ENCODE measurements around the gene FEM1C.

Gene FEM1C
- 97.6 reads per million, percentile 82 among the genes with 10 or more reads in this experiment for total RNA-seq

DNA sequence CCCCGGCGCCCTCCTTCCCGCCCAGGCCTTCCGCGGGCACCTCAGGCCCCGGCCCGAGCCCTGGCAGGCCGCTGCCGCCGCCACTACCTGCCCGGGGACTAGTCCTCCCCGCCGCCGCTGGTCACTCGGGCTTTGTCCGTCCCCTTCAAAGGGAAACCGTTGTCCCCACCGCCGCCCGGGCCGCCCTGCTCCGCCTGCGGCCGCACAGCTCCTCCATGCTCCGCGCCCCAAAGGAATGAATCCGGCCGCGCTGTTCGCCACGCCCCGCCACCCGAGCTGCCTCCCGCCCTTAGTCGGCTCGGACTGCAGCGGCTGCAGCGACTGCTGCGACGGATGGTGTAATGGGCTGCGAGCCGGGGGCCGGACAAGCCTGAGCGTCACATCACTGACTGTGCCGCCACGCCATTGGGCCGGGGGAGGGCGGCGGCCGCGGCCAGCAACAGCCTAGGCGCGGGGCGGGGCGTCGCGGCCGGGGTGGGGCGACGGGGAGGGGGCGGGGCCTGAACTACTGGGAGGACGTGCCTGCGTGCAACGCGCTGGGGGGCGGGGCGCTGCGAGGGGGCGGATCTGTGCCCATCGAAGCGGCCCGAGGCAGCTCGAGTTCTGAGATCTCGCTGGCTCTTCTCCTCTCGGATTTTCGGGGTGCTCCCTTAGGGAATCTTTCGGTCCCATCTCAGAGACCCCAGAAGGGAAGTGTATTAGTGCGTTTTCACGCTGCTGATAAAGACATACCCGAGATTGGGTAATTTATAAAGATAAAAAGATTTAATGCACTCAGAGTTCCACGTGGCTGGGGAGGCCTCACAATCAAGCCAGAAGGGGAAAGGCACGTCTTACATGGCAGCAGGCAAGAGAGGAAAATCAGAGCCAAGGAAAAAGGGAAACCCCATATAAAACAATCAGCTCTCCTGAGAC is at the start of gene FEM1C:
TSS of gene FEM1C (minus strand) at position 340 of the 915 bp plus-strand sequence. CDS start 1,282 bp downstream, outside the sequence.
- peak; percentile 97 for DNase-seq

DNA sequence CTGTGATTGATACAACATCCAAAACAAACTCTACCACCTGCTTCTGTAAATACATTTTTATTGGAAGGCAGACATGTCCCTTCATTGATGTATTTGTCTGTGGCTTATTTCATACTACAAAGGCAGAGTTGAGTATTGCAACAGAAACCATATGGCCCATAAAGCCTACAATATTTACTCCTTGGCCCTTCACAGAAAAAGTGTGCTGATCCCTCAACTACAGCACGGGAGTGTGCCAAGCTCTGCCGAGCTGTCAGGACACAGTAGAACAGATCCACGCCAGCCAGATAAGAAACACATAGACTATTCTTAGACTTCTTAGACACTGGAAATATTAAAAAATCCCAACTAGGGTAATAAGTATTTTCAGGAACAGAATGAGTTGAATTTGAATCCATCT is 44.5 kb upstream of the FEM1C start:
- no peak for DNase-seq

GRCh38 chr5:115588640-115589039 is 44.1 kb upstream of the FEM1C start:
- DNase-seq: no peak

- DNase-seq: no peak
Measured at GRCh38 chr5:115586525-115587146, 42.1 kb upstream of the FEM1C start.

DNA sequence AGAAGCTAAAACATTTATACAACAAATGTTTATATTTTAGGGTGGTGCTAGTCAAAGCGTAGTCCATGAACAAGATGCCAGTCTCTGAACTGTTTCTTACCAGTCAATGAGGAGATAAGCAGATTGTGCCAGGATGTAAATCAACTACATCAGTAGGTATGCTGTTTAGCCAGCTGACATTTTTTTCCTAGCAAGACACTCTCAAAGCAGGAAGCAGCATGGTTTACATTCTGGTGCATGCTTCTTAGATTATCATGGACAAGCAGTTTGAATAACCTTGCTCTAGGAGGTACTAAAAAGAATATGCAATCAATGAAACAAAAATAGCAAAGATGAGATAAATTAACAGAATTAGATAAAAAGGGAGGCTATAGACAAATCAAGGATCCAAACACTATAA is 40.7 kb upstream of the FEM1C start:
- DNase-seq: no peak

DNA sequence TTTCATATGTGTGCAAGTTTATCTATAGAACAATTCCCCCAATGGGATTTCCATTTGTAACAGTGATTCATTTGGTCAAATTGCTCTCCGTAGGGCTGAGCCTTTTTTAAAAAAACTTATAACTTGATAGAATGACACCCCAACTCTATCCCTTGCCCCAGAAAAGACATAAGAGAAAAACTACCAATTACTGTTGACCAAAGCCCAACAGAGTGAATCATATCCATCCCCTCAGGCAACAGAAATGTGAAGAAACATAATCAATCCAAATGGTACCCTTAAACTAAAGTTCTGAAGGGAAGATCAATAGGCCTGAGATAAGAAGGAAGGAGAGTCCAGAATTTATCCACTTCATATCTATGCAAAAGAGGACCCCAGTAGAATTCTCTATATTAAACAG is 39.9 kb upstream of the FEM1C start:
- DNase-seq: no peak

DNA sequence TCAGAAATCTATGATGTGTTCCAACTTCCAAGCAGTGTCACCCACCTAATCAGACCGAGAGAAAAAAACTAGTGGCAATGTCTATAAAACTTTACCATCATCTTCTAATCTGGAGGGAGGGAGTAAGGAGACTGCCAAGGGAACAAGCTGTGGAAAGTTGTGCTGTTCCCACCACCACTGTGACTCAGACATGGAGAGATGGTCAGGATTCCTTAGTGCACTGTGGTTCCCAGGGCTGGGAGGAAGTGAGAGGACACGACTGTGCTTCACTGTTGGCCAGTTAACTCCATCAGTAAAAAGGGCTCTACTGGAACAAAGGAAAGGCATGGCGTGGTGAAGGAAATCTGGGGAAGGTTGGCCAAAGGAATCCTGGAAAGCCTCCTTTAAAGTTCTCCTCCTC is 38.9 kb upstream of the FEM1C start:
- no peak for DNase-seq

- no peak for DNase-seq
Measured at GRCh38 chr5:115580941-115581340, 36.4 kb upstream of the FEM1C start.

DNA sequence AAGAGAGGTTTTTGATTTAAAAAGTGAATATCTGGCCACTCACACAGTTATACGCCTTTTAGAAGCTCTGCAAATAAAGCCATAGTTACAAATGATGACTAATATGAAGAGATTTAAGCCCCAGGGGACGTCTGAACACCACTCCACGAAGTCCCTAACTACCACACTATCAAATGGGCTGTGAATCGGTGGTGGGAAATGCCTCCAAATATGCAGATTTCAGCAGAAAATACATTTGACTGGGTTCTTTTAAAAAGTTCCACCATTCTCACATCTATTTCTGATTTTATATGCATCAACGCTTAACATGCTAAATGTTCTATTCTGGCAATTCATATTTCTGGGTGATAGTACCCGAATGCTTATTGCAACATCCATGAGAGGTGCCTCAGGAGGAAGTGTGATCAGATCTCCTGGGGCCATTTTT is 35.2 kb upstream of the FEM1C start:
- no peak for DNase-seq

- DNase-seq: no peak
Measured at GRCh38 chr5:115579216-115579615, 34.6 kb upstream of the FEM1C start.

DNA sequence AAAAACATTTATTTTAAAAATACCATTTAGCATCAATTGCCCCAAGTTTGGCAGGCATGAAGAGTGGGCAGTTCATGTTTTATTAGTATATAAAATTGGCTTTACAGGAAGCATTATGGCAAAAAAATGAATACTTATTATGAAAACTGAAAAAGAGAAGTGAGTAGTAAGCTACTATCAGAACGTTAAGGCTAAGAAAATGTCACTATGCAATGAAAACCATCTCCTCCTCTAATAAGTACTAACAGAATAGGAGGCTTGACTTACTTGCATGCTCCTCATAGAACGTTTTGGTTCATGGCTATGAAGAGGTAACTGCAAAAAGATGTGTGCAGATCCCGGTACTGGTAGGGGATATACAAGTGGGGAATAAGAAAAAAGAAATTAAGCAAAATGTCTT is 34.1 kb upstream of the FEM1C start:
- DNase-seq: no peak

GRCh38 chr5:115577741-115578140 is 33.2 kb upstream of the FEM1C start:
- no peak for DNase-seq

GRCh38 chr5:115577329-115577728 is 32.8 kb upstream of the FEM1C start:
- DNase-seq: no peak

GRCh38 chr5:115575167-115576070 is 30.8 kb upstream of the FEM1C start:
- DNase-seq: no peak

- no peak for DNase-seq
Measured at GRCh38 chr5:115573133-115573532, 28.6 kb upstream of the FEM1C start.

DNA sequence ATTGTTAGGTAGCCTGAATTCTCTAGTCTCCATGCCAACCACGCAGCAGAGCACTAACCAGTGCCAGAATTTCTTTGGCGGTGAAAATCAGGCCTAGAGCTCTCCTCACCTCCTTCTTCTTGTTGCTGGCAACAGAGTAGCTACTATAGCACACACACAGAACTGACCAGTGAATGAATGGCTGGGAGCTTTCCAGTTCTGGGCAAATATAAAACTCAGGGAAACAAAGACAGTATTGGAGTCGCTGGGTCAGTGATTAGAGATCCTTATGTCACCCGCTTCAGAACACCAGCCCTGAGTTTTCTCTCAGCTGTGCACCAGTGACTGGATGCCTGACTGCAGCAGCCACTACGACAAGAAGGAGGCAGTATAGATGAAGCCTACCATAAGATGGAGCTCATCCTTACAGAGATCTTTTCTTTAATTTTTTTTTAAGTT is 26.9 kb upstream of the FEM1C start:
- no peak for DNase-seq

DNA sequence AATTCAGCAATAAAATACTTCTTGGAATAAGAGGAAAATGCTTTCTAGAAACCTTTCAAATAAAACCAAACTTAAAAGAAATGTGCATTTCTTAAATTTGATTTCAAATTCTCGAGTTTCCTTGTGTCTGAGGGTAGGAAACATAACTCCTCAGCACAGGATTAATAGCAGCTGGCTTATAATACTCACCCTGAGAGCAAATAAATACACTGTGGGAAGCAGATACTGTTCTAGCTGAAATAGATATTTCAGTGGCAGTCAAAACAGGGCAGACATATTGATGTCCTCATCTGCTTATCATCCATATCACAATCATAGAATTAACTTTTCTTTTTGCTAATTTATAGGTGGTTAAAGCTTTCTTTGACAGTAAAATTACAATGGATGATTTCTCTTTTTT is 24.1 kb upstream of the FEM1C start:
- no peak for DNase-seq

DNA sequence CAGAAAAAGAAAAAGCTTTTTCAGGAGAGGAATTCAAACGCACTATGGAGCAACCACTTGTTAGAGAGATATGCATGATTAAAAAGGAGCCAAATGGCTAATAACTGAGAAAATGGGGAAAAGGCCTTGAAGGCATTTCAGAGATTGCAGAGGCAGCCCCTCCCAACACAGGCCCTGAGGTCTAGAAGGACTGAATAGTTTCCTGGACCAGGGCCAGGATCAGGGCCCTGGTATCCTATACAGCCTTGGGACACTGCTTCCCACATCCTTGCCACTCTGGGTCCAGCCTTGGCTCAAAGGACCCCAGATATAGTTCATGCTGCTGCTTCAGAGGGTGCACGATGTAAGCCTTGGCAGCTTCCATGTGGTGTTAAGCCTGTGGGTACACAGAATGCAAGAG is 20.7 kb upstream of the FEM1C start:
- DNase-seq: no peak

DNA sequence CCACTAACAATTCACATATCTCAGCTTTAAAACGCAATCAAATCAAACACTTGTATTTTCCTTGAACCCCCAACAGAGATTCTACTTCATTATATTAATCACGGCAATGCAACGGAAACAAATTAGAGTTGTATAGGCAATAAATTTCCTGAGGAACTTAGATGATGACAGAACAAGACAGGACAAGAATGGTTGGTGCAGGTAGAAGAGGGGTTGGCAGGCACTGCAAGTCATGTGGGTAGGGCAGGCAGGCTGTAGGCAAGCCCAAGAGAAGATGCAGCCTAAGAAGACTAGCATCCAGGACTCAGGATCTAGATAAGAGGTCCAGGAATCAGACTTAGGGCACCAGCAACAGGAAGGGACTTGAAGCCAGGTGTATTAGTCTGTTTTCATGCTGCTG is 16.6 kb upstream of the FEM1C start:
- no peak for DNase-seq

- DNase-seq: no peak
Measured at GRCh38 chr5:115559524-115559923, 14.9 kb upstream of the FEM1C start.

- no peak for DNase-seq
Measured at GRCh38 chr5:115558388-115558956, 13.9 kb upstream of the FEM1C start.

DNA sequence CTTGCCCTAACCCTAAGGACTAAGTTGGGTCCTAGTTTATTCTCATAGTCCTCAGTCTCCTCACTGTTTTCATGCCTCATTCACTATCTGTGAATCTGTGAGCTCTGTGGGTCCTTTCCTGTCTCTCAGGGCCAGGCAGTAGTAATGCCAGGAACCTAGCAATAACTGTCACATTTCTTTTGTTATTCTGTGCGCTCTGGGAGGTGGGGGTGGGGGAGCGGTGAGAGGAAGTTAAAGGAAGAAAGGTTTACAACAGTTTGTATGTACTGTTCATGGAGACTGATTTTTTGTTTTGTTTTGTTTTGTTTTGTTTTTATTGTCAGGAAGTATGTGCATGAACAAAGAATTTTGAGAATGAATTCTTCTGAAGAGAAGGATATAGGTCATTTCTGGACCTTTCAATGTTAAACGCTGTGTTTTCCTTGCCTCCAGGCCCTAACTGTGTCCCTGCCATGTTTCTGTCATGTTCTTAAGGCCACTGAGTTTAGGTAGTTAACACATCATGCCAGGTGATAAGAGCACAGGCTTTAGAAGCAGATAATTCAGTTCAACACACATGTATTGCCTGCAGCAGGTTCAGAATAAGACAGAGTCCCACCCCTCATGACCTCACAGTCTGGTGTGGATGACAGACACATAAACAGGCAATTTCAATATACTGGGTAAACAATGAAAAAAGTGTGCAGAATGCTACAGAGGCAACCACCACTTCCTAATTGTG is 13.3 kb upstream of the FEM1C start:
- DNase-seq: no peak

Data from effector CD4-positive, alpha-beta T cell (primary cell).